Neural cell (in vitro differentiated cells): ENCODE data around the gene MTHFD1L. TPM values are rescaled to one million over a fixed set of nuclear protein-coding genes. Genes with fewer than 3 reads are reported as not detected.
"Not testable (repeated sequence)": the region's sequence is repeated elsewhere in the genome, so short reads cannot be mapped to it uniquely, and the experiment has no call there.

Experiments
- H2AFZ ChIP-seq: fragments of 200-600, 300-800 bp; sonication (generic), shearing (Covaris generic); 2 replicates; pipeline ENCODE4 v1.6.0; 2014; ENCODE audit warnings: low read depth, mild to moderate bottlenecking, antibody characterized with exemption, low read length, moderate library complexity
- H3F3A ChIP-seq: fragments of 200-600 bp; shearing (Covaris generic); 2 replicates; pipeline ENCODE4 v1.6.1; 2016; ENCODE audit warnings: mild to moderate bottlenecking, moderate library complexity, mixed read lengths, antibody characterized with exemption, low read length; ENCODE audit not compliant: insufficient read depth, poor library complexity, severe bottlenecking
- H3K27ac ChIP-seq: fragments of 200-600, 300-800 bp; sonication (generic), shearing (Covaris generic); 2 replicates; pipeline ENCODE4 v1.5.1; 2014; ENCODE audit warnings: mild to moderate bottlenecking, low read length, moderate library complexity
- H3K27me3 ChIP-seq: fragments of 300-800, 200-600 bp; sonication (generic), shearing (Covaris generic); 2 replicates; pipeline ENCODE4 v1.6.0; 2014; ENCODE audit warnings: mild to moderate bottlenecking, low read depth, low read length, moderate library complexity; ENCODE audit not compliant: insufficient read depth
- H3K36me3 ChIP-seq: fragments of 300-800, 200-600 bp; sonication (generic), shearing (Covaris generic); 2 replicates; pipeline ENCODE4 v1.5.1; 2014; ENCODE audit warnings: mild to moderate bottlenecking, antibody characterized with exemption, low read length, moderate library complexity; ENCODE audit not compliant: insufficient read depth
- H3K4me2 ChIP-seq: fragments of 300-800, 200-600 bp; sonication (generic), shearing (Covaris generic); 2 replicates; pipeline ENCODE4 v1.6.0; 2014; ENCODE audit warnings: mild to moderate bottlenecking, low read length
- H3K4me3 ChIP-seq: fragments of 300-800, 200-600 bp; sonication (generic), shearing (Covaris generic); 2 replicates; pipeline ENCODE4 v1.5.1; 2014; ENCODE audit warnings: mild to moderate bottlenecking, low read length, moderate library complexity
- H3K79me2 ChIP-seq: fragments of 200-600 bp; shearing (Covaris generic); replicated peaks from 2 replicates; pipeline ENCODE4 v1.6.0; 2014; ENCODE audit warnings: mild to moderate bottlenecking, low read length, moderate library complexity; ENCODE audit not compliant: insufficient read depth
- H3K9ac ChIP-seq: fragments of 300-800, 200-600 bp; sonication (generic), shearing (Covaris generic); 2 replicates; pipeline ENCODE4 v1.6.1; 2016; ENCODE audit warnings: mild to moderate bottlenecking, low read length, mixed read lengths
- H3K9me2 ChIP-seq: fragments of 200-600 bp; shearing (Covaris generic); 2 replicates; pipeline ENCODE4 v1.6.1; 2016; ENCODE audit warnings: mild to moderate bottlenecking, low read length, mixed read lengths; ENCODE audit not compliant: insufficient read depth
- H3K9me3 ChIP-seq: fragments of 200-600, 300-800 bp; sonication (generic), shearing (Covaris generic); 2 replicates; pipeline ENCODE4 v1.6.1; 2016; ENCODE audit warnings: mild to moderate bottlenecking, mixed run types, low read length, moderate library complexity, mixed read lengths
- H4K20me1 ChIP-seq: fragments of 200-600 bp; shearing (Covaris generic); 2 replicates; pipeline ENCODE4 v1.6.1; 2016; ENCODE audit warnings: mild to moderate bottlenecking, mixed run types; ENCODE audit not compliant: insufficient read depth
- CTCF ChIP-seq: fragments of 450-650 bp; IDR thresholded peaks from 2 replicates; pipeline ENCODE4 v1.5.1; 2014; ENCODE audit warnings: antibody characterized with exemption, mild to moderate bottlenecking, moderate library complexity; ENCODE audit not compliant: poor library complexity, severe bottlenecking
- EP300 ChIP-seq: fragments of 450-650 bp; conservative IDR thresholded peaks from 2 replicates; pipeline ENCODE4 v1.6.1; 2014; ENCODE audit warnings: antibody characterized with exemption, mild to moderate bottlenecking, moderate library complexity; ENCODE audit not compliant: poor library complexity, severe bottlenecking
- EZH2 ChIP-seq: fragments of 200-600, 300-800 bp; shearing (Covaris generic), sonication (generic); IDR thresholded peaks from 2 replicates; pipeline ENCODE4 v1.6.1; 2014; ENCODE audit warnings: antibody characterized with exemption, low read length, borderline replicate concordance, mild to moderate bottlenecking; ENCODE audit not compliant: insufficient read depth, poor library complexity, severe bottlenecking
- MXI1 ChIP-seq: fragments of 450-650 bp; conservative IDR thresholded peaks from 2 replicates; pipeline ENCODE4 v1.6.1; 2014; ENCODE audit warnings: antibody characterized with exemption, mild to moderate bottlenecking; ENCODE audit not compliant: poor library complexity, severe bottlenecking
- POLR2AphosphoS5 ChIP-seq: IDR thresholded peaks from 2 replicates; pipeline ENCODE4 v1.6.1; 2012
- RAD21 ChIP-seq: fragments of 450-650 bp; conservative IDR thresholded peaks from 2 replicates; pipeline ENCODE4 v1.6.1; 2014; ENCODE audit warnings: antibody characterized with exemption, mild to moderate bottlenecking, moderate library complexity
- REST ChIP-seq: IDR thresholded peaks from 2 replicates; pipeline ENCODE4 v1.6.1; 2012; ENCODE audit warnings: borderline replicate concordance
- SMC3 ChIP-seq: fragments of 450-650 bp; conservative IDR thresholded peaks from 2 replicates; pipeline ENCODE4 v1.6.1; 2014; ENCODE audit warnings: antibody characterized with exemption, mild to moderate bottlenecking, moderate library complexity; ENCODE audit not compliant: poor library complexity
- TAF1 ChIP-seq: IDR thresholded peaks from 2 replicates; pipeline ENCODE4 v1.6.1; 2012; ENCODE audit warnings: low read depth
- polyA minus RNA-seq: library from RNA; depleted of rRNA, polyadenylated mRNA; stranded (reverse); fragments of >200 nt; gene quantifications from 2 replicates; pipeline ENCODE4 v1.2.3, GENCODE V29; 2014
- polyA plus RNA-seq: library from polyadenylated mRNA; depleted of rRNA; stranded (reverse); fragments of >200 nt; gene quantifications from 2 replicates; pipeline ENCODE4 v1.2.3, GENCODE V29; 2014

The MTHFD1L gene
- 6.3 and 11.0 TPM in 2 replicates for polyA plus RNA-seq
- polyA minus RNA-seq, result 12.4 and 14.1 TPM in 2 replicates

GRCh38 chr6:150865406-150866146 lies at the start of gene MTHFD1L:
Gene MTHFD1L (plus strand): TSS chr6:150865702. CDS start chr6:150865823, 121 bp downstream.
- no peaks in the 10 kb centered on the region for H3K27me3 ChIP-seq
- peak within 1 kb of the TSS; percentile 89 for H3K27ac ChIP-seq
- peak within 1 kb of the TSS; percentile 75 for H2AFZ ChIP-seq
- H3K9ac ChIP-seq, result peak within 1 kb of the TSS; percentile 92
- peak within 1 kb of the TSS; percentile 65 for H3K4me2 ChIP-seq
- no peaks in the 10 kb centered on the region for H4K20me1 ChIP-seq
- H3K9me3 ChIP-seq, result no peaks in the 10 kb centered on the region
- TF ChIP-seq POLR2AphosphoS5 (no peak), TAF1 (no peak), RAD21 (no peak), EZH2 (no peak), CTCF (peak; percentile 73)
- H3K36me3 ChIP-seq, result no peaks in the 10 kb centered on the region
- H3K9me2 ChIP-seq, result no peaks in the 10 kb centered on the region
- peak within 1 kb of the TSS; percentile 92 for H3K4me3 ChIP-seq
- H3K79me2 ChIP-seq, result no peaks in the 10 kb centered on the region
- peaks cover 7% of the 10 kb centered on the region for H3F3A ChIP-seq

- not testable (repeated sequence) for H3K9me3 ChIP-seq, H3K9ac ChIP-seq, H3K79me2 ChIP-seq, H3F3A ChIP-seq, H3K9me2 ChIP-seq, H3K4me3 ChIP-seq, H3K27me3 ChIP-seq, H2AFZ ChIP-seq, H3K4me2 ChIP-seq, H4K20me1 ChIP-seq, H3K27ac ChIP-seq, H3K36me3 ChIP-seq
These were observed 48.9 kb upstream of the MTHFD1L start for GRCh38 chr6:150816554-150816953.

- TF ChIP-seq POLR2AphosphoS5, result no peak
- TF ChIP-seq TAF1, result no peak
- TF ChIP-seq RAD21, result no peak
- TF ChIP-seq MXI1, result no peak
- no peak for TF ChIP-seq REST
- TF ChIP-seq EP300, result no peak
- no peak for TF ChIP-seq EZH2
- no peak for TF ChIP-seq CTCF
- no peak for TF ChIP-seq SMC3
- Histone ChIP-seq H3K27ac (no peak overlapping the region), H3K27me3 (no peaks in the 10 kb centered on the region), H3K4me2 (no peak overlapping the region), H3K9ac (no peak overlapping the region), H3K4me3 (no peak overlapping the region), H3K9me2 (no peaks in the 10 kb centered on the region), H3K9me3 (no peaks in the 10 kb centered on the region), H3F3A (no peaks in the 10 kb centered on the region), H2AFZ (no peak overlapping the region), H3K36me3 (no peaks in the 10 kb centered on the region), H4K20me1 (no peaks in the 10 kb centered on the region), H3K79me2 (no peaks in the 10 kb centered on the region)
These were observed 42.6 kb upstream of the MTHFD1L start for GRCh38 chr6:150822932-150823331.
